Activated naive CD8-positive, alpha-beta T cell (primary cell): ENCODE results near the gene YDJC.
"Not testable (repeated sequence)": the region's sequence is repeated elsewhere in the genome, so short reads cannot be mapped to it uniquely, and the experiment has no call there.

Experiments used
- H3K27ac Mint-ChIP-seq: one replicate; pipeline ENCODE4 v1.8.0; 2021; ENCODE audit warnings: mixed read lengths
- H3K27me3 Mint-ChIP-seq: one replicate; pipeline ENCODE4 v1.8.0; 2021; ENCODE audit warnings: mixed read lengths
- H3K36me3 Mint-ChIP-seq: one replicate; pipeline ENCODE4 v1.8.0; 2021; ENCODE audit warnings: mixed read lengths
- H3K4me1 Mint-ChIP-seq: one replicate; pipeline ENCODE4 v1.8.0; 2021; ENCODE audit warnings: low read depth, mixed read lengths
- H3K4me3 Mint-ChIP-seq: one replicate; pipeline ENCODE4 v1.8.0; 2021; ENCODE audit warnings: mild to moderate bottlenecking, mixed read lengths
- H3K9me3 Mint-ChIP-seq: one replicate; pipeline ENCODE4 v1.8.0; 2021; ENCODE audit warnings: low read depth, mixed read lengths

Gene YDJC

DNA sequence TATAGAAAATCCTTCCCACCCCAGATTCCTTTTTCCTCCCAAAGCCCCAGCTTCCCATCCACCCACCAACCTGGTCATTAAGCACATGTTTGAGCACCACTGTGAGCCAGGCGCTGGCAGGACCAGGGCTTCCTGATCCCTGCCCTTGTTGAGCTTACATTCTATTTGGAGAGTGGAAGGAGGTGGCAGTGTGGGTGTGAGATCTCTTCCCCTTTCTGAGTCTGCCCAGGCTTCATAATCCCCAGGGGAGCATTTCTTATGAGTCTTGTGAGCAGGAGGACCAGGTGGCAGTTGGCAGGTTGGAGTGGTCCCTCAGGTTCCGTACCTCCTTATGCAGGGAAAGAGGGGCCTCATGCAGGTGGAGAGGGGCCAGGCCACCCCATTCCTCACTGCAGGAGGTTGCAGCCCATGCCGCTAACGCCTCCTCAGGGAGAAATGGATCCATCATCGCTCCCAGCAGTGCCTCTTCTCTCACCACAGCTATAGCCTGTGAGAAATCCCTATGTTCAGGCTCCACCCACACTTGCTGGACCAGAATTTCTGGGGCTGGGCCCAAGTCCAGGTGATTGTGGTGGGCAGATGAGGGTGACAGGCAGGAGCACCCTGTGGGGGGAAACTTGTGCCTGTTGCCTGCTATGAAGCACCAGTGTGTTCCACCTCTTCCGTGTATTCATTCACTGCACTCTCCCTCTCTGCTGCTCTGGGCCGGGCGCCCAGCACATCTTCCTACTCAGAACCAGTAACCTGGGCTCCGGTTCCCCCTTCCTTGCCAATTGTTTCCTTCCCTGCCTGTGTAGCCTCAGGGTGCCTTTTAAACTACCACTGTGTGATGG, 38.8 kb downstream of the YDJC start:
- Mint-ChIP-seq H3K4me3 (no peak overlapping the region), H3K27ac (peak overlapping the region; percentile 76), H3K4me1 (peaks cover 61% of the 10 kb centered on the region), H3K36me3 (peaks cover 19% of the 10 kb centered on the region), H3K27me3 (no peaks in the 10 kb centered on the region), H3K9me3 (no peaks in the 10 kb centered on the region)

DNA sequence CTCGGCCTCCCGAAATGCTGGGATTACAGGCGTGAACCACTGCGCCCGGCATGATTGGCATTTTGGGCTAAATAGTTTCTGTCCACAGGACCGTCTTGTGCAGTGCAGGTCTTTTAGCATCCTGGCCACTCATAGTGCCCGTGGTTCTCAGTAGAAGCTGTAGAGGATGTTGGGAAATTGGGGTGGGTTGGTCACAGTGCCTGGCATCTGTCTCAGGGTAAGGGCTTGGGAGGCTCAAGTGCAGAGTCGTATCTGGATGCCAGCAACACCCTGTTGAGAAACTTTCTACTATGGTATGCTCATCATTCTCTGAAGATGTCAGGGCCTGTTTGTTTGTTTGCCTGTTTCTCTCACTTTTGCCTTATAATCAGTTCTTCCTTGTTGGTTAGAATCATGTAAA, 40.4 kb downstream of the YDJC start:
- Mint-ChIP-seq H3K36me3 (peaks cover 13% of the 10 kb centered on the region), H3K4me3 (no peak overlapping the region), H3K27me3 (no peaks in the 10 kb centered on the region), H3K4me1 (peaks cover 60% of the 10 kb centered on the region), H3K27ac (peak overlapping the region; percentile 79), H3K9me3 (no peaks in the 10 kb centered on the region)

DNA sequence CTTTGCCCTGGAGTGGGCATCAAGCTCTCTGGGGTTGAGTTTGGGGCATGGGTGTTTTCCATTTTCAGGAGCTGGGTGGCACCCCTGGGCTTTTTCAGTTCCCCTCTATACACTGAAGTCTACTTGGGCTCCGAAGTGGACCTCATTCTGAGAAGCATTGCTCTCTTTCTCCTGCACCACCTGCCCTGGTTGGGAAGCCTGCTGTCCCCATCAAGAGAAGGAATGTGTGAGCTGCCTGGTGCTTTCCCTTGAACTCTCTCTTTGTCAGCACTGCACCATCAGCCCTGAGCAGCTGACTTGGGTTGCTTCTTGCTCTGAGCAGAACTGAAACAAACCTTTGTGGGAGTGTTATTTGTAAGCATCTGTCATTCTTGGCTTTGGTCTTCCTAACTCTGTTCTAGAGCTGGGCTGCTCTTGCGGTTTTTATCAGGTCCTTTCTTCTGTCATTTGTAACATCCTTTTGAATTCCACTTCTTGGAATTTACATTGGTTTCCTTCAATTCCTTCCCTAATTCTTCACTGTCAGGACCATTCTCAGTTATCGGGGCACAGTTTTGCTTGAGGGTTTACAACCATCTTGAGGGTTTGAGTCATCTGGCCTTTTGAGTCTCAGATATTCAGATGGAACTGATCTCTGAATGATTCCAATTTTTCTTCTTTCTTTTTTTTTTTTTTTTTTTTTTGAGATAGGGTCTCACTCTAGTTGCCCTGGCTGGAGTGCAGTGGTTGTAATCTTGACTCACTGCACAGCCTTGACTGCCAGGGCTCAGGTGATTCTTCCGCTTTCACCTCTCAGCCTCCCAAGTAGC, 41.8 kb downstream of the YDJC start:
- Mint-ChIP-seq H3K4me3 (peak overlapping the region; percentile 51), H3K36me3 (peaks cover 3% of the 10 kb centered on the region), H3K27me3 (no peaks in the 10 kb centered on the region), H3K27ac (peak overlapping the region; percentile 92), H3K4me1 (peaks cover 53% of the 10 kb centered on the region), H3K9me3 (no peaks in the 10 kb centered on the region)

DNA sequence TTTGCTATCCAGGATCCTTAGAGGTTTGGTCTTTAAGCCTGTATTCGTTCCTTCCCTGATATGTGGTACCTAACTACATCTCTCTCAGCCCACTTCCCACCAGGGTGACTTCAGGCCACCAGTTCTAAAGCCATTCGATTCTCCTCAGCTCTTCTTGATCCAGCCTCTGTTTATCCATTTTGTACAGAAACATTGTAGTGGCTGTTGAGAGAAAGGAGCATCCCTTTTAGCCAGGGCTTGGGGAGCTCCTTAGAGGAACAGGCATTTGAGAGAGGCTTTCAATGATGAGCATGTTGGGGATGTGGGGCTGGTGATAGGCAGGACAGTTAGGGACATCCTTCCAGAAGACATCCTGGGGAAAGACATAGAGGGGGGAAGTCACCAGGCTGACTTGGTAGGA, 44.4 kb downstream of the YDJC start:
- Mint-ChIP-seq H3K36me3 (peaks cover 3% of the 10 kb centered on the region), H3K9me3 (no peaks in the 10 kb centered on the region), H3K27ac (no peak overlapping the region), H3K4me1 (peaks cover 46% of the 10 kb centered on the region), H3K4me3 (no peak overlapping the region), H3K27me3 (no peaks in the 10 kb centered on the region)

DNA sequence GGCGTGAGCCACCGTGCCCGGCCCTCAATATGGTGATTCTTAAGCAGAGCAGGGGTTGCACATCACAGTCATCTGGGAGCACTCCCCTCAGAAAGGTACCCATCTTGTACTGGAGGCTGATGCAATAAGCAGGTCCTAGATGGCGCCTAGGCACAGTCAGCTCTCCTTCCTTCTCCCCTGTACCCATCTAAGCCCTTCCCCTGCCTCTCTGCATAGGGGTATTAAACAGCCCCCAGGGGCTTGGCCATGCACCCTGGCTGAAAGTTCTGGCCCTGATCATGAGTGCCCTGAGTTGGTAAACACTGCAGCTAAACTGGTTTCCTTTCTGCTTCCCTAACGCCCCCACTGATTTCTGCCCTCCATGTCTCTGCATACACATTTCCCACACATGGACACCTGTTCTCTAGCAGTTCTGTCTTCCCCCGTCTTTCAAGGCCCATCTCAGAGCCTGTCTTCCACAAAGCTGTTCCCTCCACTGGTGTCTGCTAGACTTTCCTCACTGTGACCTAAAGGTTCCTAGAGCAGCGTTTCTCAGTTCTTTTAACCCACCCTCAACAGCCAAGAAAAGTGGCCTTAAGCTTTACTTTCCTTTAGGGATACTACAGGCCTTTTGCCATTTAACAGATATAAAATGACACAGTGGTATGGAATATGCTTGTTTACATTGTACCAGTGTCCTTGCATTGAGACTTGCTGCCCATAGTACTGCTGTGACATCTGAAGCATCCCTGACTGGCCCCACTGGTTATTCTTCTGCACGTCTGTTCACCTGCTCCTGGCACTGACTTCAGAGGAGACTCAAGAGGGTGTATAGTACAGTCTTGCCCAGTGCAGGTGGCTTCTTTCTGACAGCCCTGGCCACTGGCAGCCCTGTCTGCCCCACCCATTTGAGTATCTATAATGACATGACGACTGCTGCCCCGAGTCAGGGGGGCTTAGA, 46.8 kb downstream of the YDJC start:
- Mint-ChIP-seq H3K27me3 (no peaks in the 10 kb centered on the region), H3K36me3 (no peaks in the 10 kb centered on the region), H3K4me3 (peak overlapping the region; percentile 70)

DNA sequence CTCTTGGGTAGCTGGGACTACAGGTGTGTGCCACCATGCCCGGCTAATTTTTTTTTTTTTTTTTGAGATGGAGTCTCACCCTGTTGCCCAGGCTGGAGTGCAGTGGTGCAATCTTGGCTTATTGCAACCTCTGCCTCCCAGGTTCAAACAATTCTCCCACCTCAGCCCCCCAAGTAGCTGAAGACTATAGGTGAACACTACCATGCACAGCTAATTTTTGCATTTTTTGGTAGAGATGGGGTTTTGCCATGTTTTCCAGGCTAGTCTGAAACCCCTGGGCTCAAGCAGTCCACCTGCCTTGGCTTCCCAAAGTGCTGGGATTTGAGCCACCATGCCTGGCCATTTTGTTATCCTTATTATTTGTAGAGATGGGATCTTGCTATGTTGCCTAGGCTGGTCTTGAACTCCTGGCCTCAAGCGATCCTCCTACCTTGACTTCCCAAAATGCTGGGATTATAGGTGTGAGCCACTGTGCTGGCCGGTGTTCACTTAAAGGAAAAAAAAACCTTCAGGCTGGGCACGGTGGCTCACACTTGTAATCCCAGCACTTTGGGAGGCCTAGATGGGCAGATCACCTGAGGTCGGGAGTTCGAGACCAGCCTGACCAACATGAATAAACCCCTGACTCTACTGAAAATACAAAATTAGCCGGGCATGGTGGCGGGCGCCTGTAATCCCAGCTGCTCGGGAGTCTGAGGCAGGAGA, 48.7 kb downstream of the YDJC start:
- H3K4me1 Mint-ChIP-seq = peaks cover 53% of the 10 kb centered on the region
- H3K27me3 Mint-ChIP-seq, H3K4me3 Mint-ChIP-seq, H3K9me3 Mint-ChIP-seq, H3K36me3 Mint-ChIP-seq, H3K27ac Mint-ChIP-seq: not testable (repeated sequence)

More for the DNA sequence above, 46.8 kb downstream of the YDJC start:
- peak overlapping the region; percentile 75 for H3K27ac Mint-ChIP-seq
- peaks cover 53% of the 10 kb centered on the region for H3K4me1 Mint-ChIP-seq
- no peaks in the 10 kb centered on the region for H3K9me3 Mint-ChIP-seq

DNA sequence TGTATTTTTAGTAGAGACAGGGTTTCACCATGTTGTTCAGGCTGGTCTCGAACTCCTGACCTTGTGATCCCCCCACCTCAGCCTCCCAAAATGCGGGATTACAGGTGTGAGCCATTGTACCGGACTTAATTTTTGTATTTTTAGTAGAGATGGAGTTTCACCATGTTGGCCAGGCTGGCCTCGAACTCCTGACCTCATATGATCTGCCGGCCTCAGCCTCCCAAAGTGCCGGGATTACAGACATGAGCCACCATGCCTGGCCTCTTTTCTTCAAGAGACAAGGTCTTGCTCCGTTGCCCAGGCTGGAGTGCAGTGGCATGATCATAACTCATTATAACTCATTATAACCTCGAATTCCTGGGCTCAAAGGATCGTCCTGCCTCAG, 49.2 kb downstream of the YDJC start:
- H3K36me3 Mint-ChIP-seq, H3K9me3 Mint-ChIP-seq, H3K4me3 Mint-ChIP-seq, H3K27ac Mint-ChIP-seq, H3K27me3 Mint-ChIP-seq: not testable (repeated sequence)
- H3K4me1 Mint-ChIP-seq = peaks cover 55% of the 10 kb centered on the region

DNA sequence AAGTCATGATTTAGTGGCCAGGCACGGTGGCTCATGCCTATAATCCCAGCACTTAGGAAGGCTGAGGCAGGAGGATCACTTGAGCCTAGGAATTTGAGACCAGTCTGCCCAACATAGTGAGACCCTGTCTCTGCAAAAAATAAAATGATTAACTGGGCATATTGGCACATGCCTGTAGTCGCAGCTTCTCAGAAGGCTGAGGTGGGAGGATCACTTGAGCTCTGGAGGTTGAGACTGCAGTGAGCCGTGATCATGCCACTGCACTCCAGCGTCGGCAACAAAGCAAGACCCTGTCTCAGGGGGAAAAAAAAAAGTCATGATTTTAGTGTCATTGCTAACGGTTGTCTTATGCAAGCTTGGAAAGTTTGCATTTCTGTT, 50.4 kb downstream of the YDJC start:
- Mint-ChIP-seq H3K27me3 (no peaks in the 10 kb centered on the region), H3K36me3 (no peaks in the 10 kb centered on the region), H3K4me1 (peaks cover 50% of the 10 kb centered on the region), H3K9me3 (no peaks in the 10 kb centered on the region), H3K27ac (no peak overlapping the region), H3K4me3 (no peak overlapping the region)
